ENCODE data around the gene SPTLC1.
A peak's percentile ranks its signal among the peaks of the same experiment; 100 is the strongest.

Gene SPTLC1

GRCh38 chr9:92115071-92115858 lies at the start of gene SPTLC1:
Gene SPTLC1, minus strand, starts transcription at chr9:92115413. Its CDS starts 43 bp downstream, at chr9:92115370.
- peak; percentile 96 for DNase-seq (ENCODE audit: extremely low read depth, insufficient read length)
- H3K36me3 ChIP-seq (ENCODE audit: control insufficient read depth, insufficient read depth, low read length) = no peaks in the 10 kb centered on the region
- peak within 1 kb of the TSS; percentile 96 for H3K4me3 ChIP-seq (replicated peaks; ENCODE audit: low read depth, low read length)
- no peaks in the 10 kb centered on the region for H3K27me3 ChIP-seq (replicated peaks; ENCODE audit: control insufficient read depth, insufficient read depth, low read length)
- no peak for TF ChIP-seq CTCF (IDR thresholded peaks at IDR 0.05; ENCODE audit: insufficient read depth, low read length, poor library complexity, severe bottlenecking)

- Histone ChIP-seq H3K36me3 (ENCODE audit: control insufficient read depth, insufficient read depth, low read length) (no peaks in the 10 kb centered on the region), H3K27me3 (replicated peaks; ENCODE audit: control insufficient read depth, insufficient read depth, low read length) (no peaks in the 10 kb centered on the region), H3K4me3 (replicated peaks; ENCODE audit: low read depth, low read length) (no peak overlapping the region)
- no peak for DNase-seq (ENCODE audit: extremely low read depth, insufficient read length)
- no peak for TF ChIP-seq CTCF (IDR thresholded peaks at IDR 0.05; ENCODE audit: insufficient read depth, low read length, poor library complexity, severe bottlenecking)
These were observed 49.8 kb upstream of the SPTLC1 start for GRCh38 chr9:92164975-92165374.

GRCh38 chr9:92164490-92164889 lies 49.3 kb upstream of the SPTLC1 start:
- no peak overlapping the region for H3K4me3 ChIP-seq (replicated peaks; ENCODE audit: low read depth, low read length)
- H3K27me3 ChIP-seq (replicated peaks; ENCODE audit: control insufficient read depth, insufficient read depth, low read length) = no peaks in the 10 kb centered on the region
- TF ChIP-seq CTCF (IDR thresholded peaks at IDR 0.05; ENCODE audit: insufficient read depth, low read length, poor library complexity, severe bottlenecking) = no peak
- no peaks in the 10 kb centered on the region for H3K36me3 ChIP-seq (ENCODE audit: control insufficient read depth, insufficient read depth, low read length)
- DNase-seq (ENCODE audit: extremely low read depth, insufficient read length) = no peak

- Histone ChIP-seq H3K27me3 (replicated peaks; ENCODE audit: control insufficient read depth, insufficient read depth, low read length) (no peaks in the 10 kb centered on the region), H3K36me3 (ENCODE audit: control insufficient read depth, insufficient read depth, low read length) (no peaks in the 10 kb centered on the region), H3K4me3 (replicated peaks; ENCODE audit: low read depth, low read length) (no peak overlapping the region)
- no peak for DNase-seq (ENCODE audit: extremely low read depth, insufficient read length)
- TF ChIP-seq CTCF (IDR thresholded peaks at IDR 0.05; ENCODE audit: insufficient read depth, low read length, poor library complexity, severe bottlenecking) = no peak
These were observed 48.1 kb upstream of the SPTLC1 start for GRCh38 chr9:92163276-92163675.

- no peaks in the 10 kb centered on the region for H3K36me3 ChIP-seq (ENCODE audit: control insufficient read depth, insufficient read depth, low read length)
- no peaks in the 10 kb centered on the region for H3K27me3 ChIP-seq (replicated peaks; ENCODE audit: control insufficient read depth, insufficient read depth, low read length)
- DNase-seq (ENCODE audit: extremely low read depth, insufficient read length) = no peak
- H3K4me3 ChIP-seq (replicated peaks; ENCODE audit: low read depth, low read length) = no peak overlapping the region
- no peak for TF ChIP-seq CTCF (IDR thresholded peaks at IDR 0.05; ENCODE audit: insufficient read depth, low read length, poor library complexity, severe bottlenecking)
These were observed 45.6 kb upstream of the SPTLC1 start for GRCh38 chr9:92160786-92161185.

Data from GM06990 (cell line).